ENCODE results near the gene FPR3.

Gene FPR3

GRCh38 chr19:51807925-51808324, 13.0 kb downstream of the FPR3 start:
- no peak for DNase-seq

DNA sequence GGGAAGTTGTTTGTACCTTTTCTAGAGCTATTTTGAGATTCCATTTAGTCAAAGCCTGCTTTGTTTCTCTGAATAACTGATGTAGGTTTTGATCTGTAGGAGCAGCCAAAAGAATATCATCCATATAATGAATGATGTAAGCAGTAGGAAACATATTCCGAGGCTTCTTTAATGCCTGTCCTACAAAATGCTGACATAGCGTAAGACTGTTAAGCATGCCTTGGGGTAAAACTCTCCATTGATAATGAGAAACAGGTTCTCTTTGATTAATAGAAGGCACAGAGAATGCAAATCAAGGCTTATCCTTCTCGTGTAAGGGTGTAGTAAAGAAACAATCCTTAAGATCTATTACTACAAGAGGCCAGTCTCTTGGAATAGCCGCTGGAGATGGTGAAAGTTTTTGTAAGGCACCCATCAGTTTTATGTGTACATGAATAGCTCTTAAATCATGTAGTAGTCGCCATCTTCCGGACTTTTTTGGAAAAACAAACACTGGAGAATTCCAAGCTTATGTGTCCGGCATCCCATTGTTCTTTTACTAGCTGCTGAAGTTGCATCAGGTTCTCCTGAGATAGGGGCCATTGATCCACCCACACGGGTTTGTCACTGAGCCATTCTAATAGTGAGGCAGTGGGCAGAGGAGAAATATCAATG, 13.5 kb downstream of the FPR3 start:
- no peak for DNase-seq

GRCh38 chr19:51809787-51810186, 14.8 kb downstream of the FPR3 start:
- no peak for DNase-seq

GRCh38 chr19:51810223-51810622, 15.3 kb downstream of the FPR3 start:
- no peak for DNase-seq

DNA sequence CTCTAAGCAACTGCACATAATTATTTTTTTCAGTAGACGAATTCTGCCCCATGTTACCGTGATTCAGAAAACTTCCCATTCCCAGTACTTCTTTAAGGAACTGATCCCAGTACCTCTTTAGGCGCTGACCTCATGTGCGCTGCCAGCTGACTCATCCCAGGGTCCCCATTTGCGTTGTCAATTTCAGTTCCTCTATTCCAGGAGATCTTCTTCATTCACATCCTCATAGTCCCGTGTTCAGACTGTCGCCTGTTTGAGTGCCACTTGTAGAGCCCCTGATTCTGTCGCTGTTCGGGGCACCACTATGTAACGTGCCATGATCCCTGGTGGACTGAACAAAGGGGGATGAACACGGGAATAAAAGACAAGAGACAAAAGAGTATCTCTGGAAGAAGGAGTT, 16.4 kb downstream of the FPR3 start:
- no peak for DNase-seq

DNA sequence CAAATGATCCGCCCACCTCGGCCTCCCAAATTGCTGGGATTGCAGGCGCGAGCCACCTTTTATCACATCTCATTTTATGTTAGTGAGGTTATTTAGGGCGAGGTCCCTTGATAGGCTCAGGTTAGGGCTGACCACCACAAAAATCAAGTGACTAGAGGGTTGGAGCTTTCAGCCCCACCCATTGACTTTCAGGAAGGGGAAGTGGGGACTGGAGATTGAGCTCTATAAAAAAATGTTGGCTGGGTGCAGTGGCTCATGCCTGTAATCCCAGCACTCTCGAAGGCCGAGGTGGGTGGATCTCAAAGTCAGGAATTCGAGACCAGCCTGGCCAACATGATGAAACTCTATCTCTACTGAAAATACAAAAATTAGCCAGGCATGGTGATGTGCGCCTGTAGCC, 20.1 kb downstream of the FPR3 start:
- no peak for DNase-seq

- no peak for DNase-seq
These were observed 21.8 kb downstream of the FPR3 start for GRCh38 chr19:51816711-51817110.

GRCh38 chr19:51820011-51820410, 25.1 kb downstream of the FPR3 start:
- DNase-seq = no peak

DNA sequence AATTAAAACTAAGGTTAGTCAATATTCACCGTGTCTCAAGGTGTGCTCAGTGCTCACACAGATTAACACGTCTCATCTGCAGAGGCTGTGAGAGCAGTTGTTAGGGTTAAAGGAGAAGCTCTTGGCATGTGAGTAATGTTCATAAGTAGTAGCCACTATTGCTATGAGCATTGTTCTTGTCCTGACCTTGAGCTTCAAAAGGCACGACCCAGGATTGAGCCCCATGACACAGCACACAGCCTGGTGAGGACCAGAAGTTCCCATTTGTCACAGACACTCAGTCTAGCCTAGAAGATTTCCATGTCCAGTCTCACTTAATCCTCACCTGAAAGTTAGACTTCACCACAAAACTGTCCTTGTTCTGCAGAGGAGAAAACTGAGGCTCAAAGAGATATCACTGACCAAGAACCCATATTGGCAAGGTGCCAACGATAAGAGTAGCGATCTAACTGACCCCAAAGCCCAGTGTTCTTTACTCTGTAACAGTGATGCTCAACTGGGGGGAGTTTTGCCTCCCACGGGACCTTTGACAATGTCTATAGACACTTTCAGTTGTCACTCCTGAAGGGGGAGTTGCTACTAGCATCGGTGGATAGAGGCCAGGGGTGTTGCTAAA, 26.0 kb downstream of the FPR3 start:
- no peak for DNase-seq

- no peak for DNase-seq
These were observed 26.5 kb downstream of the FPR3 start for GRCh38 chr19:51821456-51821855.

DNA sequence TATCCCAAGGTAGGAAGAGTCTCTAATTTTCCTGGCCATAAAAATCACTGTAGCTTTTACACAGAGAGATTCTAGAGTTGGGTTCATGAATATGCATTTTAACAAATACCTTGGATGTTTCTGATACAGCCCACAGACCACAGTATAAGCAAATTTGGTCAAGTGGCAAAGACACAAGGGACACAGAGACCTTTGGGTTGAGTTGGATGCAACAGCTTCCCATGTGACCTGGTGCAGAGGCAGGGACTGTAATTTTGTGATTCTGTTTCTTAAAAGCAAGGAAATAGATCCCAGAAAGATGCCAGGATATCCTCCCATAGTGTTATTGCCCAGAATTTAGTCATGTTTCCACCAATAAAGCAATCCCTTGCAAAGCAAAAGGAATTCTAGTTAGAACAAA, 27.0 kb downstream of the FPR3 start:
- no peak for DNase-seq

GRCh38 chr19:51822325-51822724, 27.4 kb downstream of the FPR3 start:
- no peak for DNase-seq

DNA sequence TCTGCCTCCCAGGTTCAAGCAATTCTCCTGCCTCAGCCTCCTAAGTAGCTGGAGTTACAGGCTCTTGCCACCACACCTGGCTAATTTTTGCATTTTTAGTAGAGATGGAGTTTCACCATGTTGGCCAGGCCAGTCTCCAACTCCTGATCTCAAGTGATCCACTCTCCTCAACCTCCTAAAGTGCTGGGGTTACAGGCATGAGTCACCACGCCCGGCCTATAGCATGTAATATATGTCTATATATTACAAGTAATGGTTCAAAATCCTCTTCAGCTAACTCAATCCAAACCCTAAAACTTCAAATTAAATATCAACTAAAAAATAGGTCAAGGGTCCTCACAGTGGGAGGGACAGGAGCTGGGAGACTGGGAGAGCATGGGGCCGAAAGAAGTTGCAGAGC, 28.0 kb downstream of the FPR3 start:
- no peak for DNase-seq

GRCh38 chr19:51824281-51825005, 29.5 kb downstream of the FPR3 start:
- DNase-seq = no peak

DNA sequence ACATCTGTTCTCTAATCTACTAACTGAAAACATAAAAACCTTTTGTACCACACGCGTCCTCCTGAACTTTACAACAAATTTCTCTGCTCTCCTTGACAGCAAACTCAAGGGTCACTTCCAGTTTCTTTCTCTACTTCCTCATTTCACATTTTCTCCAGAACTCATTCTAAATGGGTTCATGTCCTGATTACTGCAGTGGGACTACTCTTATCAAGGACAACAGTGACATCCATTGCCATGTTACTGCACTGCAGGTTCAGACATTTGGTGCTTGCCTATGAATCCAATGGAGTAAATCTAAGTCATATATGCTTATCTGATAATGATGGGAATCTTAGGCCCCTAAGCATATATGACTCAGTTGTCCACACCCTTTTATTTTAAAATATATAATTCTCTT, 35.3 kb downstream of the FPR3 start:
- DNase-seq = no peak

GRCh38 chr19:51837145-51837544, 42.2 kb downstream of the FPR3 start:
- no peak for DNase-seq

DNA sequence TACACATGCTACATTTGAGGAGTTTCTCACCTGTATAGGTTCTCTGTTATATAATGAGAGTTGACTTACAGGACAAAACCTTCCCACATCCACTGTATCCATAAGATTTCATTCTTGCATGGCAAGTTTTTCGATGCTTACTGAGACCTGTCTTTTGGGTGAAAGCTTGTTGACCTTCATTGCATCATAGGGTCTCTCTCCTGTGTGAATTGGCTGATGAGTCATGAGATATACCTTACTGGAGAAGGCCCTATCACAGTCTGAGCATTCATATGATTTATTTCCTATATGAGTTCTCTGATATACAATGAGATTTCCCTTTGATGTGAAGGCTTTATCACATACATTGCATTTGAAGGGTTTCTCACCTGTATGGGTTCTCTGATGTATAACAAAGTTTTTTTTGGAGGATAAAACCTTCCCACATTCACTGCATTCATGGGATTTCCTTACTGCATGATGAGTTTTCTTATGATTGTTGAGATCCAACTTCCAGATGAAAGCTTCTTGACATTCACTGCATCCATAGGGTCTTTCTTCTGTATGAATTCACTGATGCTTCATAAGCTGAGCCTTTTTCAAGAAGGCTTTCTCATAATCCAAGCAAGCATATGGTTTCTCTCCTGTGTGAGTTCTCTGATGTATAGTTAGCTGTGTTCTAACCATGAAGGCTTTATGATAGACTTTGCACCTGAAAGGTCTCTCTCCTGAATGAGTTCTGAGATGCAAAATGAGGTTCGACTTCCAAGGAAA, 67.1 kb downstream of the FPR3 start:
- DNase-seq = no peak

DNA sequence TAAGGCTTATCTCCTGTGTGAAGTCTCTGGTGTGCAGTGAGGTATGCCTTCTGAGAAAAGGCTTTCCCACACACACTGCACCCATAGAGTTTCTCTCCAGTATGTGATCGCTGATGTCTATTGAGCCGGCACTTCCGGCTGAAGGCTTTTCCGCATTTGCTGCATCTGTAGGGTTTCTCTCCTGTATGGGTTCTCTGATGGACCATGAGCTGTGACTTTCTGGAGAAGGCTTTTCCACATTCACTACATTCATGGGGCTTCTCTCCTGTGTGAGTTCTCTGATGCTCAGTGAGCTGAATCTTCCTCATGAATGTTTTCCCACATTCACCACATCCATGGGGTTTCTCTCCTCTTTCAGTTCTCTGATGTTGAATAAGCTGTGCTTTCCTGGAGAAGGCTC, 78.1 kb downstream of the FPR3 start:
- DNase-seq = no peak
